HG03039 (cell line): ENCODE measurements around the gene ZNF493.

Experiments
- ATAC-seq: cut with Tn5 transposase; IDR thresholded peaks from one replicate; pipeline ENCODE4 v1.9.1; 2021; ENCODE audit warnings: mild to moderate bottlenecking, moderate library complexity; ENCODE audit not compliant: unreplicated experiment

The ZNF493 gene

GRCh38 chr19:21462540-21462939 is 65.6 kb downstream of the ZNF493 start:
- no peak for ATAC-seq

GRCh38 chr19:21463449-21464105 is 66.6 kb downstream of the ZNF493 start:
- no peak for ATAC-seq

- ATAC-seq = no peak
Measured at GRCh38 chr19:21466627-21467026, 69.7 kb downstream of the ZNF493 start.

- ATAC-seq = no peak
Measured at GRCh38 chr19:21468791-21469190, 71.9 kb downstream of the ZNF493 start.

GRCh38 chr19:21472507-21472906 is 75.6 kb downstream of the ZNF493 start:
- ATAC-seq = no peak

GRCh38 chr19:21474671-21475181 is 77.8 kb downstream of the ZNF493 start:
- no peak for ATAC-seq
